Fibroblast of villous mesenchyme (primary cell): Measurements from ENCODE around the gene RBMS3. TPM values are rescaled to one million over a fixed set of nuclear protein-coding genes. Genes with fewer than 3 reads are reported as not detected.
"Not testable (repeated sequence)": the region's sequence is repeated elsewhere in the genome, so short reads cannot be mapped to it uniquely, and the experiment has no call there.

Source experiments
- DNase-seq: peaks from one replicate; pipeline ENCODE4 v3.0.0-alpha.2; 2010; ENCODE audit warnings: low read depth
- H3K4me3 ChIP-seq: 2 replicates; pipeline ENCODE4 v1.5.1; 2011; ENCODE audit warnings: low read depth, mild to moderate bottlenecking, low read length
- CTCF ChIP-seq: IDR thresholded peaks from 2 replicates; pipeline ENCODE4 v1.5.1; 2012; ENCODE audit warnings: low read depth, mild to moderate bottlenecking, low read length; ENCODE audit not compliant: insufficient read depth
- total RNA-seq: library from RNA; depleted of rRNA; stranded (reverse); fragments of >200 nt; gene quantifications from 2 replicates; pipeline ENCODE4 v1.2.3, GENCODE V29; 2012

Gene RBMS3
- total RNA-seq, 1 donor, result 85.9 TPM

- no peak for TF ChIP-seq CTCF
- peak; percentile 7 for DNase-seq
- no peak overlapping the region for H3K4me3 ChIP-seq
These were observed 508.8 kb downstream of the RBMS3 start for GRCh38 chr3:29789686-29790085.

- no peak for DNase-seq
- H3K4me3 ChIP-seq, result no peak overlapping the region
- TF ChIP-seq CTCF, result no peak
These were observed 515.9 kb downstream of the RBMS3 start for GRCh38 chr3:29796808-29797207.

GRCh38 chr3:29802057-29802456 lies 521.2 kb downstream of the RBMS3 start:
- no peak for TF ChIP-seq CTCF
- peak; percentile 10 for DNase-seq
- H3K4me3 ChIP-seq, result no peak overlapping the region

- no peak for DNase-seq
- TF ChIP-seq CTCF, result no peak
- no peak overlapping the region for H3K4me3 ChIP-seq
These were observed 523.2 kb downstream of the RBMS3 start for GRCh38 chr3:29804044-29804443.

GRCh38 chr3:29805757-29806156 lies 524.9 kb downstream of the RBMS3 start:
- TF ChIP-seq CTCF, result no peak
- no peak overlapping the region for H3K4me3 ChIP-seq
- DNase-seq, result no peak

GRCh38 chr3:29808324-29808723 lies 527.5 kb downstream of the RBMS3 start:
- DNase-seq, H3K4me3 ChIP-seq: not testable (repeated sequence)

- peak; percentile 28 for DNase-seq
- TF ChIP-seq CTCF, result no peak
- no peak overlapping the region for H3K4me3 ChIP-seq
These were observed 541.2 kb downstream of the RBMS3 start for GRCh38 chr3:29822071-29822470.
